ENCODE data around the gene ADNP2.

Gene ADNP2

GRCh38 chr18:80148326-80149199 lies 39.5 kb downstream of the ADNP2 start:
- no peaks in the 10 kb centered on the region for H3K9me3 Mint-ChIP-seq
- peaks cover 5% of the 10 kb centered on the region for H3K4me1 Mint-ChIP-seq
- no peak for TF ChIP-seq CTCF (IDR thresholded peaks at IDR 0.05; ENCODE audit: unreplicated experiment in 3 of 3)
- H3K27ac Mint-ChIP-seq, result no peak overlapping the region
- H3K27me3 Mint-ChIP-seq (ENCODE audit: low read depth), result no peaks in the 10 kb centered on the region
- H3K4me3 Mint-ChIP-seq, result peak overlapping the region; percentile 85 to 89 (median 86)
- peaks cover 17% of the 10 kb centered on the region for H3K36me3 Mint-ChIP-seq (ENCODE audit: low read depth)

- no peaks in the 10 kb centered on the region for H3K4me1 Mint-ChIP-seq
- H3K27ac Mint-ChIP-seq, result no peak overlapping the region
- no peaks in the 10 kb centered on the region for H3K9me3 Mint-ChIP-seq
- peaks cover 25% of the 10 kb centered on the region for H3K36me3 Mint-ChIP-seq (ENCODE audit: low read depth)
- no peak overlapping the region for H3K4me3 Mint-ChIP-seq
- no peak for TF ChIP-seq CTCF (IDR thresholded peaks at IDR 0.05; ENCODE audit: unreplicated experiment in 3 of 3)
- no peaks in the 10 kb centered on the region for H3K27me3 Mint-ChIP-seq (ENCODE audit: low read depth)
Measured at GRCh38 chr18:80149667-80150066, 40.6 kb downstream of the ADNP2 start.

GRCh38 chr18:80154293-80154692 lies 45.2 kb downstream of the ADNP2 start:
- Mint-ChIP-seq H3K27ac (no peak overlapping the region), H3K4me1 (no peaks in the 10 kb centered on the region), H3K27me3 (ENCODE audit: low read depth) (no peaks in the 10 kb centered on the region), H3K4me3 (no peak overlapping the region), H3K9me3 (no peaks in the 10 kb centered on the region), H3K36me3 (ENCODE audit: low read depth) (peaks cover 18% of the 10 kb centered on the region)
- peak in 2 of 3 experiments; percentile 26 to 35 for TF ChIP-seq CTCF (IDR thresholded peaks at IDR 0.05; ENCODE audit: unreplicated experiment in 3 of 3)

- Mint-ChIP-seq H3K4me3 (no peak overlapping the region), H3K9me3 (no peaks in the 10 kb centered on the region), H3K4me1 (no peaks in the 10 kb centered on the region), H3K27ac (no peak overlapping the region), H3K27me3 (ENCODE audit: low read depth) (no peaks in the 10 kb centered on the region), H3K36me3 (ENCODE audit: low read depth) (peaks cover 35% of the 10 kb centered on the region)
- peak; percentile 95 to 99 (median 98) for TF ChIP-seq CTCF (IDR thresholded peaks at IDR 0.05; ENCODE audit: unreplicated experiment in 3 of 3)
Measured at GRCh38 chr18:80157708-80158343, 48.8 kb downstream of the ADNP2 start.

GRCh38 chr18:80158365-80158764 lies 49.3 kb downstream of the ADNP2 start:
- Mint-ChIP-seq H3K4me3 (no peak overlapping the region), H3K9me3 (no peaks in the 10 kb centered on the region), H3K4me1 (no peaks in the 10 kb centered on the region), H3K36me3 (ENCODE audit: low read depth) (peaks cover 40% of the 10 kb centered on the region), H3K27ac (no peak overlapping the region), H3K27me3 (ENCODE audit: low read depth) (no peaks in the 10 kb centered on the region)
- no peak for TF ChIP-seq CTCF (IDR thresholded peaks at IDR 0.05; ENCODE audit: unreplicated experiment in 3 of 3)

Data from nephron (organoid).